Sigmoid colon (tissue), 7 donors: ENCODE data around the gene AATK. TPM values are rescaled to one million over a fixed set of nuclear protein-coding genes. Genes with fewer than 3 reads are reported as not detected.

Experiments used
- DNase-seq: peaks from one replicate; pipeline ENCODE4 v3.0.0-alpha.2; 2019
- H3K27ac ChIP-seq, 4 donors: fragments of 200-600 bp; sonication (generic); one replicate each; pipeline ENCODE4 v1.5.1; 2016 to 2019; ENCODE audit warnings: mild to moderate bottlenecking in 1 of 4
- H3K27me3 ChIP-seq, 3 donors: fragments of 200-600 bp; sonication (generic); one replicate each; pipeline ENCODE4 v1.5.1; 2019; ENCODE audit warnings: mild to moderate bottlenecking in 1 of 3
- H3K36me3 ChIP-seq, 4 donors: fragments of 200-600 bp; sonication (generic); one replicate each; pipeline ENCODE4 v1.5.1; 2016 to 2019
- H3K4me1 ChIP-seq, 4 donors: fragments of 200-600 bp; sonication (generic); one replicate each; pipeline ENCODE4 v1.5.1; 2017 to 2019
- H3K4me3 ChIP-seq, 4 donors: fragments of 200-600 bp; sonication (generic); one replicate each; pipeline ENCODE4 v1.5.1; 2017 to 2019; ENCODE audit warnings: mild to moderate bottlenecking in 2 of 4, moderate library complexity in 1 of 4
- H3K9me3 ChIP-seq, 4 donors: fragments of 200-600 bp in 3 of 4; sonication (generic) in 3 of 4; one replicate each; pipeline versions ENCODE4 v1.5.1 to v1.6.1; 2013 to 2019
- CTCF ChIP-seq, 4 experiments: fragments of 450-650 bp in 3 of 4; fragments of 200-600 bp in 1 of 4; IDR thresholded peaks; one replicate each; pipeline ENCODE4 v1.5.1; 2016 to 2019; ENCODE audit warnings: antibody characterized with exemption in 4 of 4, mild to moderate bottlenecking in 3 of 4, moderate library complexity in 2 of 4
- EP300 ChIP-seq, 4 donors: sonication (generic); formaldehyde crosslinking; IDR thresholded peaks; one replicate each; pipeline ENCODE4 v1.6.1; 2017; ENCODE audit warnings: antibody characterized with exemption in 4 of 4
- POLR2A ChIP-seq, 2 donors: fragments of 450-650 bp; IDR thresholded peaks; one replicate each; pipeline ENCODE4 v1.6.1; 2016; ENCODE audit warnings: antibody characterized with exemption in 2 of 2, mild to moderate bottlenecking in 2 of 2, moderate library complexity in 2 of 2
- POLR2AphosphoS5 ChIP-seq, 4 donors: sonication (generic); formaldehyde crosslinking; IDR thresholded peaks; one replicate each; pipeline ENCODE4 v1.6.1; 2017; ENCODE audit warnings: antibody characterized with exemption in 4 of 4
- WGBS, 2 donors: extraction: QIAGEN DNeasy Blood & Tissue Kit; methylation state at CpG; one replicate each; pipeline ENCODE4 v1.1.7; 2013; 5-methylcytosine and 5-hydroxymethylcytosine counted together
- intact Hi-C: fragments of 100-400 bp; cut with DNase I; formaldehyde crosslinking; loops from one replicate; pipeline ENCODE4 v1.15.1; 2023
- polyA plus RNA-seq, 3 donors: library from polyadenylated mRNA; stranded (reverse); fragments of 200-250 nt; gene quantifications; one replicate each; pipeline ENCODE4 v1.2.3, GENCODE V29; 2013
- total RNA-seq, 4 donors: library from RNA; depleted of rRNA; stranded (reverse); fragments of >200 nt; gene quantifications; one replicate each; pipeline ENCODE4 v1.1.0, GENCODE V29; 2016
- donor health status: healthy with polysubstance abuse.
- donor health status: Bipolar disorder and iron deficiency.
- donor health status: healthy.

The AATK gene
- total and polyA plus RNA-seq, 7 donors = 0.16 to 9.6 (median 4.2) TPM

GRCh38 chr17:81162491-81162890, 3.5 kb downstream of the AATK start:
- no peak for TF ChIP-seq POLR2A (IDR thresholded peaks at IDR 0.05)
- no peak for TF ChIP-seq CTCF (IDR thresholded peaks at IDR 0.05)
- WGBS, 2 donors = 74 to 90% methylated on average over 11 of the region's 11 CpGs
- DNase-seq = no peak
- H3K9me3 ChIP-seq = no peaks in the 10 kb centered on the region
- intact Hi-C loops = no loop called here
- H3K4me3 ChIP-seq = no peak overlapping the region
- peaks cover 5 to 32% (median 16%) of the 10 kb centered on the region in 3 donors for H3K27me3 ChIP-seq
- H3K4me1 ChIP-seq = peaks cover 0 to 10% (median 9%) of the 10 kb centered on the region in 4 donors
- no peaks in the 10 kb centered on the region for H3K36me3 ChIP-seq
- no peak overlapping the region for H3K27ac ChIP-seq

GRCh38 chr17:81161972-81162371, 4.0 kb downstream of the AATK start:
- H3K4me3 ChIP-seq = no peak overlapping the region

GRCh38 chr17:81161536-81161935, 4.5 kb downstream of the AATK start:
- 91 to 96% methylated on average over 15 of the region's 15 CpGs for WGBS, 2 donors
- peaks cover 1 to 22% (median 6%) of the 10 kb centered on the region in 3 donors for H3K27me3 ChIP-seq
- no peak overlapping the region for H3K27ac ChIP-seq
- no peak for DNase-seq
- H3K4me1 ChIP-seq = peaks cover 0 to 8% (median 7%) of the 10 kb centered on the region in 4 donors
- intact Hi-C loops = no loop called here
- H3K36me3 ChIP-seq = no peaks in the 10 kb centered on the region
- TF ChIP-seq POLR2A (IDR thresholded peaks at IDR 0.05) (no peak), POLR2AphosphoS5 (IDR thresholded peaks at IDR 0.05) (no peak), EP300 (IDR thresholded peaks at IDR 0.05) (no peak), CTCF (IDR thresholded peaks at IDR 0.05) (no peak)
- no peak overlapping the region for H3K4me3 ChIP-seq
- no peaks in the 10 kb centered on the region for H3K9me3 ChIP-seq

More at GRCh38 chr17:81161972-81162371, 4.0 kb downstream of the AATK start:
- peaks cover 5 to 27% (median 10%) of the 10 kb centered on the region in 3 donors for H3K27me3 ChIP-seq
- peaks cover 0 to 10% (median 9%) of the 10 kb centered on the region in 4 donors for H3K4me1 ChIP-seq
- H3K9me3 ChIP-seq = no peaks in the 10 kb centered on the region
- WGBS, 2 donors = 78 to 88% methylated on average over 16 of the region's 16 CpGs
- intact Hi-C loops = no loop called here
- TF ChIP-seq EP300 (IDR thresholded peaks at IDR 0.05) = no peak
- TF ChIP-seq POLR2AphosphoS5 (IDR thresholded peaks at IDR 0.05) = no peak
- TF ChIP-seq CTCF (IDR thresholded peaks at IDR 0.05) = no peak
- no peak for DNase-seq
- H3K27ac ChIP-seq = no peak overlapping the region
- no peaks in the 10 kb centered on the region for H3K36me3 ChIP-seq

- Histone ChIP-seq H3K4me1 (peaks cover 0 to 5% (median 4%) of the 10 kb centered on the region in 4 donors), H3K4me3 (no peak overlapping the region), H3K9me3 (no peaks in the 10 kb centered on the region), H3K27me3 (peaks cover 0 to 19% (median 4%) of the 10 kb centered on the region in 3 donors), H3K27ac (no peak overlapping the region), H3K36me3 (no peaks in the 10 kb centered on the region)
- TF ChIP-seq POLR2A (IDR thresholded peaks at IDR 0.05) (no peak), POLR2AphosphoS5 (IDR thresholded peaks at IDR 0.05) (no peak), EP300 (IDR thresholded peaks at IDR 0.05) (no peak), CTCF (IDR thresholded peaks at IDR 0.05) (no peak)
- intact Hi-C loops = no loop called here
- 51 to 72% methylated on average over 32 of the region's 32 CpGs for WGBS, 2 donors
- no peak for DNase-seq
Observed at GRCh38 chr17:81160747-81161453, 5.1 kb downstream of the AATK start.
